Measurements from ENCODE around the gene ILRUN. TPM values are rescaled to one million over a fixed set of nuclear protein-coding genes. Genes with fewer than 3 reads are reported as not detected.

Gene ILRUN
- total and polyA plus RNA-seq, 2 of the 8 experiments (the other 6 are each of a cell fraction or from before 2014, with no cell fraction given), result 39.2 to 81.2 TPM

DNA sequence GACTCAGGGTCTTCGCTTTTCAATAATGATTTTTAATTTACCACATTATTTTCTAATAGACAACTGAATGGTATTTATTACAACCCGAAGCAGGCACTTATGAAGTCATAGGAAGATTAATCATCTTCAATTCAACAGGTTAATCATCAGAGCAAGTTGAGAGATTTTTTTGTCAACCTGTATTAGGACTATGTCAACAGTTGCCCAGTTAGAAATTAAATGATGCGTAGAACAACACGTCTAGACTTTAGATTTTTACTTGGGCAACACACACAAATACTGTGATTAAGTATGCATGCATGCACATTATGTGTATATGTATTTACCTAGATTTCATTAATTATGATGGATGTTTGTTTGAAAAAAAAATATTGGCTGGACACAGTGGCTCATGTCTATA is 4.3 kb downstream of the ILRUN start:
- Histone ChIP-seq H3K23ac (ENCODE audit: insufficient read length) (no peak overlapping the region), H4K8ac (ENCODE audit: extremely low read depth, insufficient read depth, low read length) (no peak overlapping the region), H2AFZ (ENCODE audit: low read length) (no peak overlapping the region), H3K4me3 (ENCODE audit: extremely low read depth in 1 of 4, insufficient read depth in 2 of 4, low read depth in 3 of 4, low read length in 4 of 4) (no peak overlapping the region), H3K36me3 (ENCODE audit: control insufficient read depth in 2 of 4, insufficient read depth in 4 of 4, low read length in 3 of 4) (no peaks in the 10 kb centered on the region), H2BK20ac (ENCODE audit: low read length) (no peak overlapping the region), H3K9ac (replicated peaks in 1 of 4; ENCODE audit: extremely low read depth in 1 of 4, low read depth in 3 of 4, low read length in 3 of 4) (no peak overlapping the region), H3K14ac (ENCODE audit: insufficient read length) (no peak overlapping the region), H3K4me2 (ENCODE audit: insufficient read depth in 1 of 2, low read depth in 2 of 2, low read length in 2 of 2) (no peak overlapping the region), H2BK12ac (ENCODE audit: low read depth, low read length) (no peak overlapping the region), H4K91ac (replicated peaks; ENCODE audit: insufficient read length, low read length) (no peak overlapping the region), H3K27ac (ENCODE audit: low read depth, low read length) (no peak overlapping the region), H3K4ac (replicated peaks; ENCODE audit: insufficient read length, low read depth, low read length) (no peak overlapping the region), H3K18ac (ENCODE audit: extremely low read depth, low read length) (no peak overlapping the region), H4K20me1 (replicated peaks in 1 of 2; ENCODE audit: control insufficient read depth in 1 of 2, insufficient read depth in 2 of 2, low read length in 2 of 2) (peaks cover 0 to 16% of the 10 kb centered on the region in 2 experiments), H3K4me1 (replicated peaks in 1 of 4; ENCODE audit: control insufficient read depth in 3 of 4, insufficient read depth in 4 of 4, low read length in 3 of 4) (peaks cover 0 to 6% (median under 1%) of the 10 kb centered on the region in 4 experiments; a peak in 3 of 7 replicates), H3K79me2 (ENCODE audit: control insufficient read depth in 1 of 2, insufficient read depth in 2 of 2, low read length in 2 of 2) (peaks cover 8 to 84% of the 10 kb centered on the region in 2 experiments; a peak in 3 of 4 replicates), H3K9me3 (ENCODE audit: insufficient read depth in 2 of 2, low read depth in 1 of 2, low read length in 1 of 2) (no peaks in the 10 kb centered on the region), H4K5ac (ENCODE audit: insufficient read length, low read depth, low read length) (no peak overlapping the region), H2AK5ac (ENCODE audit: low read depth, low read length) (no peak overlapping the region), H3K27me3 (replicated peaks in 1 of 4; ENCODE audit: control insufficient read depth in 3 of 4, extremely low read depth in 1 of 4, insufficient read depth in 3 of 4, low read length in 3 of 4) (no peaks in the 10 kb centered on the region), H3K56ac (replicated peaks; ENCODE audit: insufficient read length, low read depth, low read length) (no peak overlapping the region), H3K23me2 (ENCODE audit: low read depth, low read length) (peaks cover 11% of the 10 kb centered on the region), H3K79me1 (ENCODE audit: low read depth, low read length) (peaks cover 7% of the 10 kb centered on the region; the same call in 1 of the 2 replicates), H2BK120ac (replicated peaks; ENCODE audit: low read depth, low read length) (no peak overlapping the region), H2BK15ac (ENCODE audit: low read length) (no peak overlapping the region), H2BK5ac (ENCODE audit: low read depth, low read length) (no peak overlapping the region)
- FAIRE-seq (no peak), DNase-seq (ENCODE audit: low read depth in 1 of 2, low spot score in 2 of 2) (no peak)
- CTCF ChIA-PET (ENCODE audit: partially characterized antibody), result no interaction called here
- POLR2A ChIA-PET (ENCODE audit: partially characterized antibody), result no interaction called here
- WGBS, 2 experiments (ENCODE audit: extremely low coverage in 1 of 2, insufficient coverage in 1 of 2, insufficient read length in 1 of 2, insufficient replicate concordance in 2 of 2, low coverage in 1 of 2, low lambda C conversion rate in 2 of 2, missing lambda C conversion rate in 1 of 2), result 88% methylated on average over 4 of the region's 4 CpGs; no CpG with 5 or more reads in 1 of the 2 experiments
- TF ChIP-seq TAF7 (optimal IDR thresholded peaks at IDR 0.05; ENCODE audit: borderline replicate concordance, low read depth, low read length) (no peak), YY1 (IDR thresholded peaks at IDR 0.05; ENCODE audit: low read depth, low read length) (no peak), SP4 (IDR thresholded peaks at IDR 0.05; ENCODE audit: low read length) (no peak), KDM1A (IDR thresholded peaks at IDR 0.05; ENCODE audit: borderline replicate concordance, low read length) (no peak), JUND (IDR thresholded peaks at IDR 0.05; ENCODE audit: low read length) (no peak), CHD1 (IDR thresholded peaks at IDR 0.05; ENCODE audit: low read depth, low read length) (no peak), GTF2F1 (IDR thresholded peaks at IDR 0.05; ENCODE audit: borderline replicate concordance, low read depth, low read length) (no peak), JUN (IDR thresholded peaks at IDR 0.05; ENCODE audit: low read depth, low read length) (no peak)
